H9 (cell line): ENCODE data around the gene CCSER2. TPM values are rescaled to one million over a fixed set of nuclear protein-coding genes. Genes with fewer than 3 reads are reported as not detected.

ENCODE experiments used
- DNase-seq: peaks from one replicate; pipeline ENCODE4 v3.0.0-alpha.2; 2017
- H2AFZ ChIP-seq: one replicate; pipeline ENCODE4 v1.6.1; 2013; ENCODE audit warnings: mild to moderate bottlenecking, low read length, control low read depth, moderate library complexity
- H2AK5ac ChIP-seq: 2 replicates; pipeline ENCODE4 v1.6.1; 2013; ENCODE audit warnings: low read length, control low read depth, mixed read lengths; ENCODE audit not compliant: insufficient read length
- H2BK120ac ChIP-seq: one replicate; pipeline ENCODE4 v1.6.1; 2013; ENCODE audit warnings: low read depth, mild to moderate bottlenecking, low read length, control low read depth, inconsistent platforms; ENCODE audit not compliant: poor library complexity, severe bottlenecking
- H2BK12ac ChIP-seq: 2 replicates; pipeline ENCODE4 v1.6.1; 2013; ENCODE audit warnings: low read length, control low read depth, mixed read lengths, low read depth; ENCODE audit not compliant: insufficient read length
- H2BK15ac ChIP-seq: 2 replicates; pipeline ENCODE4 v1.6.1; 2013; ENCODE audit warnings: low read depth, low read length, control low read depth
- H2BK20ac ChIP-seq: one replicate; pipeline ENCODE4 v1.6.1; 2013; ENCODE audit warnings: low read depth, mild to moderate bottlenecking, low read length, control low read depth, inconsistent platforms; ENCODE audit not compliant: poor library complexity, severe bottlenecking
- H2BK5ac ChIP-seq: 2 replicates; pipeline ENCODE4 v1.6.1; 2013; ENCODE audit warnings: low read length, control low read depth, mixed read lengths; ENCODE audit not compliant: insufficient read length
- H3K14ac ChIP-seq: 2 replicates; pipeline ENCODE4 v1.6.1; 2013; ENCODE audit warnings: low read length, control low read depth; ENCODE audit not compliant: insufficient read depth
- H3K18ac ChIP-seq: 2 replicates; pipeline ENCODE4 v1.6.1; 2013; ENCODE audit warnings: low read depth, mild to moderate bottlenecking, mixed read lengths, low read length, control low read depth; ENCODE audit not compliant: insufficient read length
- H3K23ac ChIP-seq: 2 replicates; pipeline ENCODE4 v1.6.1; 2013; ENCODE audit warnings: low read length, control low read depth, mixed read lengths, low read depth; ENCODE audit not compliant: insufficient read length
- H3K23me2 ChIP-seq: 2 replicates; pipeline ENCODE4 v1.6.1; 2013; ENCODE audit warnings: low read depth, mild to moderate bottlenecking, mixed read lengths, low read length, control low read depth; ENCODE audit not compliant: insufficient read length, poor library complexity, severe bottlenecking
- H3K27ac ChIP-seq: 2 replicates; pipeline ENCODE4 v1.5.1; 2013; ENCODE audit warnings: low read length, control low read depth, mixed read lengths, low read depth; ENCODE audit not compliant: insufficient read length
- H3K27me3 ChIP-seq: 2 replicates; pipeline ENCODE4 v1.6.1; 2013; ENCODE audit warnings: low read length, control low read depth, inconsistent platforms; ENCODE audit not compliant: insufficient read depth
- H3K4ac ChIP-seq: 2 replicates; pipeline ENCODE4 v1.6.1; 2013; ENCODE audit warnings: low read depth, mild to moderate bottlenecking, control low read depth, inconsistent platforms, low read length, moderate library complexity
- H3K4me1 ChIP-seq: 2 replicates; pipeline ENCODE4 v1.6.1; 2013; ENCODE audit warnings: low read length, control low read depth, inconsistent platforms; ENCODE audit not compliant: insufficient read depth
- H3K4me2 ChIP-seq: 2 replicates; pipeline ENCODE4 v1.6.1; 2013; ENCODE audit warnings: low read length, control low read depth, mixed read lengths; ENCODE audit not compliant: insufficient read length, insufficient read depth
- H3K56ac ChIP-seq: 2 replicates; pipeline ENCODE4 v1.6.1; 2013; ENCODE audit warnings: low read depth, mild to moderate bottlenecking, mixed read lengths, low read length, control low read depth; ENCODE audit not compliant: insufficient read length
- H3K79me1 ChIP-seq: 2 replicates; pipeline ENCODE4 v1.6.1; 2013; ENCODE audit warnings: low read depth, mild to moderate bottlenecking, moderate library complexity, low read length, control low read depth, inconsistent platforms; ENCODE audit not compliant: insufficient read depth, poor library complexity, severe bottlenecking
- H3K79me2 ChIP-seq: 2 replicates; pipeline ENCODE4 v1.6.1; 2013; ENCODE audit warnings: low read length, control low read depth, inconsistent platforms; ENCODE audit not compliant: insufficient read depth
- H3K9ac ChIP-seq: 2 replicates; pipeline ENCODE4 v1.6.1; 2013; ENCODE audit warnings: low read length, control low read depth, mixed read lengths; ENCODE audit not compliant: insufficient read length; ENCODE audit errors: extremely low read depth
- H3K9me3 ChIP-seq: one replicate; pipeline ENCODE4 v1.6.1; 2013; ENCODE audit warnings: low read depth, low read length, inconsistent platforms; ENCODE audit not compliant: control insufficient read depth
- H3T11ph ChIP-seq: one replicate; pipeline ENCODE4 v1.6.1; 2013; ENCODE audit warnings: mild to moderate bottlenecking, low read length, control low read depth, inconsistent platforms
- H4K20me1 ChIP-seq: one replicate; pipeline ENCODE4 v1.6.1; 2013; ENCODE audit not compliant: control insufficient read depth, insufficient read length, insufficient read depth
- H4K5ac ChIP-seq: 2 replicates; pipeline ENCODE4 v1.6.1; 2013; ENCODE audit warnings: low read depth, mild to moderate bottlenecking, mixed read lengths, low read length, control low read depth; ENCODE audit not compliant: insufficient read length
- H4K8ac ChIP-seq: replicated peaks from 2 replicates; pipeline ENCODE4 v1.6.1; 2013; ENCODE audit warnings: low read length, control low read depth, mixed read lengths, low read depth; ENCODE audit not compliant: insufficient read length
- H4K91ac ChIP-seq: 2 replicates; pipeline ENCODE4 v1.6.1; 2013; ENCODE audit warnings: low read depth, mild to moderate bottlenecking, moderate library complexity, mixed read lengths, low read length, control low read depth; ENCODE audit not compliant: insufficient read length
- H3K27ac Mint-ChIP-seq, 3 experiments: 2 replicates in 2 of 3; 3 replicates in 1 of 3; pipeline ENCODE4 v1.8.0; 2020 to 2021; ENCODE audit warnings: mixed read lengths in 3 of 3, mild to moderate bottlenecking in 1 of 3, moderate library complexity in 1 of 3
- H3K27me3 Mint-ChIP-seq: 2 replicates; pipeline ENCODE4 v1.8.0; 2021; ENCODE audit warnings: low read depth, mild to moderate bottlenecking, moderate library complexity, mixed read lengths
- H3K36me3 Mint-ChIP-seq, 3 experiments: 2 replicates in 2 of 3; 3 replicates in 1 of 3; pipeline ENCODE4 v1.8.0; 2020 to 2021; ENCODE audit warnings: low read depth in 3 of 3, mixed read lengths in 3 of 3; ENCODE audit not compliant: insufficient read depth in 1 of 3
- H3K4me1 Mint-ChIP-seq, 2 experiments: 2 replicates each; pipeline ENCODE4 v1.8.0; 2020; ENCODE audit warnings: mixed read lengths in 2 of 2
- H3K4me3 Mint-ChIP-seq, 2 experiments: 2 replicates in 1 of 2; 3 replicates in 1 of 2; pipeline ENCODE4 v1.8.0; 2020 to 2021; ENCODE audit warnings: mild to moderate bottlenecking in 2 of 2, mixed read lengths in 2 of 2, moderate library complexity in 1 of 2
- H3K9me3 Mint-ChIP-seq, 2 experiments: 2 replicates in 1 of 2; 3 replicates in 1 of 2; pipeline ENCODE4 v1.8.0; 2020; ENCODE audit warnings: mild to moderate bottlenecking in 2 of 2, mixed read lengths in 2 of 2, moderate library complexity in 1 of 2
- CTCF ChIP-seq: fragments of 200-600 bp; sonication (generic); conservative IDR thresholded peaks from 3 replicates; pipeline ENCODE4 v1.8.0; 2021; ENCODE audit warnings: antibody characterized with exemption, mild to moderate bottlenecking
- WGBS: extraction: QIAGEN DNeasy Blood & Tissue Kit; methylation state at CpG from one replicate; pipeline ENCODE4 v1.1.7; 2013; ENCODE audit warnings: missing lambda C conversion rate, low lambda C conversion rate, mixed read lengths; ENCODE audit not compliant: insufficient read length; ENCODE audit errors: extremely low coverage; 5-methylcytosine and 5-hydroxymethylcytosine counted together
- total RNA-seq: library from RNA; stranded (reverse); gene quantifications from 2 replicates; pipeline ENCODE4 v1.2.1, GENCODE V29; 2021

Gene CCSER2
- total RNA-seq, 1 experiment from 2014 or later: 22.2 TPM

DNA sequence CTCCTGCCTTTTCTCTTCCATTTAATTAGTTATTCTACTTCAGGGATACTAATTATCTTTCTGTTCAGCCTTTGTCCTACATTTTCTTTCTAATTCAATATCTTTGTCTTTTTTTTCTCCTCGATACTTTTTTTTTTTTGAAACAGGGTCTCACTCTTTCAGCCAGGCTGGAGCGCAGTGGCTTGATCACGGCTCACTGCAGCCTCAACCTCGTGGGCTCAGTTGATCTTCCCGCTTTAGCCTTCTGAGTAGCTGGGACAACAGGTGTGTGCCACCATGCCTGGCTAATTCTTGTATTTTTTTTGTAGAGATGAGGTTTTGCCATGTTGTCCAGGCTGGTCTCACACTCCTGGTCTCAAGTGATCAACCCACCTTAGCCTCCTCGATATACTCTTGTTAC, 38.9 kb downstream of the CCSER2 start:
- Histone ChIP-seq H2BK20ac (no peak overlapping the region), H3K79me1 (no peaks in the 10 kb centered on the region), H3K9me3 (no peaks in the 10 kb centered on the region), H3K23ac (no peak overlapping the region), H3K4me1 (0 out of 2 replicates have a peak, but pooled peaks cover 2% of the 10 kb centered on the region), H3K23me2 (no peaks in the 10 kb centered on the region), H3K18ac (no peak overlapping the region), H3K56ac (no peak overlapping the region), H2BK120ac (no peak overlapping the region), H4K91ac (no peak overlapping the region), H3K79me2 (peaks cover 5% of the 10 kb centered on the region; the same call in 1 of the 2 replicates), H3K4me2 (no peak overlapping the region), H3K4ac (no peak overlapping the region), H2AFZ (no peak overlapping the region), H3K27ac (no peak overlapping the region), H4K8ac (no peak overlapping the region), H2AK5ac (no peak overlapping the region), H2BK15ac (no peak overlapping the region), H4K20me1 (no peaks in the 10 kb centered on the region), H2BK5ac (no peak overlapping the region), H3T11ph (no peak overlapping the region), H4K5ac (no peak overlapping the region), H3K27me3 (no peaks in the 10 kb centered on the region), H3K14ac (no peak overlapping the region), H2BK12ac (no peak overlapping the region), H3K9ac (no peak overlapping the region)
- Mint-ChIP-seq H3K4me1 (peaks cover 11% of the 10 kb centered on the region in 2 experiments), H3K36me3 (peaks cover 0 to 19% (median 15%) of the 10 kb centered on the region in 3 experiments; a peak in 6 of 7 replicates), H3K4me3 (no peak overlapping the region), H3K27me3 (no peaks in the 10 kb centered on the region), H3K27ac (peak overlapping the region in 2 of 3 experiments; percentile 0 to 68; a peak in 3 of 7 replicates), H3K9me3 (no peaks in the 10 kb centered on the region)
- DNase-seq: no peak
- WGBS: no CpG with 5 or more reads among the region's 6 CpGs
- TF ChIP-seq CTCF: no peak
